Measurements from ENCODE around the gene EYS. TPM values are rescaled to one million over a fixed set of nuclear protein-coding genes. Genes with fewer than 3 reads are reported as not detected.

Gene EYS
- total and polyA plus RNA-seq, 9 of the 15 experiments (the other 6 are each of a cell fraction or from before 2014, with no cell fraction given) = 0.03 to 0.36 (median 0.10) TPM; not detected in 2

GRCh38 chr6:65671922-65672321 is 35.1 kb downstream of the EYS start:
- in situ Hi-C loops (cut with MboI) (no loop called here), intact Hi-C loops (cut with micrococcal nuclease) (no loop called here)
- H4K20me1 ChIP-seq (replicated peaks; ENCODE audit: control insufficient read depth, insufficient read depth, low read length) = no peaks in the 10 kb centered on the region
- no peaks in the 10 kb centered on the region for H3K4me1 ChIP-seq (replicated peaks in 1 of 2; ENCODE audit: control insufficient read depth in 2 of 2, insufficient read depth in 2 of 2, low read length in 2 of 2)
- H3K9me1 ChIP-seq (ENCODE audit: control insufficient read depth, insufficient read depth, low read length) = no peaks in the 10 kb centered on the region
- H3K4me2 ChIP-seq (ENCODE audit: insufficient read depth, low read length) = no peak overlapping the region
- BruUV-seq (replicated peaks) = no TSS peak
- ChIA-PET POLR2A (no interaction called here), CTCF (ENCODE audit: low intra/inter-chr PET ratio) (no interaction called here)
- H3K9ac ChIP-seq (ENCODE audit: insufficient read depth in 1 of 2, low read depth in 2 of 2, low read length in 2 of 2) = no peak overlapping the region
- DNase-seq (ENCODE audit: extremely low read depth in 1 of 4, low spot score in 3 of 4) (no peak), ATAC-seq (no peak), FAIRE-seq (no peak)
- no peaks in the 10 kb centered on the region for H3K9me3 ChIP-seq (replicated peaks; ENCODE audit: control insufficient read depth, insufficient read depth, low read depth, low read length)
- no peak for TF ChIP-seq GABPA (tag; conservative IDR thresholded peaks at IDR 0.05; ENCODE audit: low read depth)
- no peak for TF ChIP-seq SP2 (IDR thresholded peaks at IDR 0.05; ENCODE audit: extremely low read depth, low read depth, low read length, poor library complexity, severe bottlenecking)
- no peak overlapping the region for H3K4me3 ChIP-seq
- WGBS (ENCODE audit: insufficient coverage, low coverage, missing lambda C conversion rate) = 0% methylated on average over 1 of the region's 1 CpG
- H2AFZ ChIP-seq (ENCODE audit: low read depth, low read length) = no peak overlapping the region
- H3K27ac ChIP-seq (ENCODE audit: extremely low read depth, low read depth, low read length) = no peak overlapping the region
- no peaks in the 10 kb centered on the region for H3K27me3 ChIP-seq (ENCODE audit: control insufficient read depth in 2 of 2, insufficient read depth in 2 of 2, low read length in 2 of 2)
- no peaks in the 10 kb centered on the region for H3K36me3 ChIP-seq (ENCODE audit: control insufficient read depth, insufficient read depth, low read length)
- no peaks in the 10 kb centered on the region for H3K79me2 ChIP-seq (ENCODE audit: control insufficient read depth, insufficient read depth, low read length)

GRCh38 chr6:65667916-65668656 is 38.9 kb downstream of the EYS start:
- no peak overlapping the region for H3K9ac ChIP-seq (ENCODE audit: insufficient read depth in 1 of 2, low read depth in 2 of 2, low read length in 2 of 2)
- H3K36me3 ChIP-seq (ENCODE audit: control insufficient read depth, insufficient read depth, low read length) = no peaks in the 10 kb centered on the region
- ATAC-seq = no peak
- H3K9me3 ChIP-seq (replicated peaks; ENCODE audit: control insufficient read depth, insufficient read depth, low read depth, low read length) = no peaks in the 10 kb centered on the region
- no peaks in the 10 kb centered on the region for H3K4me1 ChIP-seq (replicated peaks in 1 of 2; ENCODE audit: control insufficient read depth in 2 of 2, insufficient read depth in 2 of 2, low read length in 2 of 2)
- no peak for DNase-seq (ENCODE audit: extremely low read depth in 1 of 4, low spot score in 3 of 4)
- ChIA-PET POLR2A (no interaction called here), CTCF (ENCODE audit: low intra/inter-chr PET ratio) (no interaction called here)
- no peak overlapping the region for H3K4me3 ChIP-seq
- in situ Hi-C loops (cut with MboI) = no loop called here
- no peak overlapping the region for H3K4me2 ChIP-seq (ENCODE audit: insufficient read depth, low read length)
- H2AFZ ChIP-seq (ENCODE audit: low read depth, low read length) = no peak overlapping the region
- no TSS peak for BruUV-seq (replicated peaks)
- no peak overlapping the region for H3K27ac ChIP-seq (ENCODE audit: extremely low read depth, low read depth, low read length)
- H4K20me1 ChIP-seq (replicated peaks; ENCODE audit: control insufficient read depth, insufficient read depth, low read length) = no peaks in the 10 kb centered on the region
- FAIRE-seq = no peak
- no peaks in the 10 kb centered on the region for H3K27me3 ChIP-seq (ENCODE audit: control insufficient read depth in 2 of 2, insufficient read depth in 2 of 2, low read length in 2 of 2)
- intact Hi-C loops (cut with micrococcal nuclease) = no loop called here
- no peaks in the 10 kb centered on the region for H3K9me1 ChIP-seq (ENCODE audit: control insufficient read depth, insufficient read depth, low read length)
- no peaks in the 10 kb centered on the region for H3K79me2 ChIP-seq (ENCODE audit: control insufficient read depth, insufficient read depth, low read length)
- TF ChIP-seq PML (IDR thresholded peaks at IDR 0.05; ENCODE audit: low read length) (no peak), SMARCE1 (IDR thresholded peaks at IDR 0.05) (no peak), ZNF143 (CRISPR knock-in tag; IDR thresholded peaks at IDR 0.05) (no peak), TAF7 (tag; IDR thresholded peaks at IDR 0.05) (no peak), E2F1 (CRISPR knock-in tag; IDR thresholded peaks at IDR 0.05) (no peak), PHB2 (IDR thresholded peaks at IDR 0.05; ENCODE audit: low read depth) (no peak), MAX (CRISPR knock-in tag; IDR thresholded peaks at IDR 0.05) (no peak), ZBTB26 (CRISPR knock-in tag; IDR thresholded peaks at IDR 0.05) (no peak), SRF (CRISPR knock-in tag; IDR thresholded peaks at IDR 0.05) (no peak), MLX (CRISPR knock-in tag; conservative IDR thresholded peaks at IDR 0.05) (no peak), NFIX (CRISPR knock-in tag; IDR thresholded peaks at IDR 0.05; ENCODE audit: low read depth) (no peak)
